H54 (cell line): ENCODE measurements around the gene PLCL2.

ENCODE experiments used
- DNase-seq: peaks from one replicate; pipeline ENCODE4 v3.0.0; 2011; ENCODE audit warnings: low spot score, mixed read lengths; ENCODE audit not compliant: insufficient read length
- FAIRE-seq: peaks from 3 replicates; lab custom pipeline; 2011; peaks lifted over from hg19 to GRCh38; lab: Jason Lieb, UNC
- POLR2A ChIP-seq: IDR thresholded peaks from 2 replicates; pipeline ENCODE4 v1.6.1; 2011; ENCODE audit warnings: low read depth, mild to moderate bottlenecking, low read length

The PLCL2 gene

GRCh38 chr3:17061005-17061404 is 176.2 kb downstream of the PLCL2 start:
- TF ChIP-seq POLR2A, result no peak
- FAIRE-seq (no peak), DNase-seq (no peak)

GRCh38 chr3:17062736-17063135 is 178.0 kb downstream of the PLCL2 start:
- no peak for TF ChIP-seq POLR2A
- no peak for DNase-seq
- no peak for FAIRE-seq

- no peak for TF ChIP-seq POLR2A
- DNase-seq, result no peak
- FAIRE-seq, result no peak
These were observed 178.8 kb downstream of the PLCL2 start for GRCh38 chr3:17063596-17063995.

GRCh38 chr3:17065315-17065714 is 180.6 kb downstream of the PLCL2 start:
- no peak for FAIRE-seq
- no peak for TF ChIP-seq POLR2A
- no peak for DNase-seq

GRCh38 chr3:17065881-17066280 is 181.1 kb downstream of the PLCL2 start:
- TF ChIP-seq POLR2A, result no peak
- DNase-seq, result peak; percentile 30
- peak; percentile 93 for FAIRE-seq

- no peak for TF ChIP-seq POLR2A
- FAIRE-seq, result peak; percentile 6
- no peak for DNase-seq
These were observed 185.0 kb downstream of the PLCL2 start for GRCh38 chr3:17069754-17070153.

GRCh38 chr3:17070161-17070959 is 185.6 kb downstream of the PLCL2 start:
- no peak for TF ChIP-seq POLR2A
- FAIRE-seq, result peak; percentile 95
- DNase-seq, result peak; percentile 35

GRCh38 chr3:17074559-17074958 is 189.8 kb downstream of the PLCL2 start:
- FAIRE-seq, result no peak

GRCh38 chr3:17075358-17075757 is 190.6 kb downstream of the PLCL2 start:
- TF ChIP-seq POLR2A, result no peak
- no peak for DNase-seq
- no peak for FAIRE-seq

More at GRCh38 chr3:17074559-17074958, 189.8 kb downstream of the PLCL2 start:
- TF ChIP-seq POLR2A, result no peak
- no peak for DNase-seq

- no peak for FAIRE-seq
- no peak for DNase-seq
- no peak for TF ChIP-seq POLR2A
These were observed 191.2 kb downstream of the PLCL2 start for GRCh38 chr3:17075907-17076306.

GRCh38 chr3:17076940-17077605 is 192.3 kb downstream of the PLCL2 start:
- FAIRE-seq (no peak), DNase-seq (no peak)
- TF ChIP-seq POLR2A, result no peak

- no peak for FAIRE-seq
- TF ChIP-seq POLR2A, result no peak
These were observed 192.9 kb downstream of the PLCL2 start for GRCh38 chr3:17077606-17078005.

GRCh38 chr3:17078926-17079465 is 194.2 kb downstream of the PLCL2 start:
- DNase-seq (no peak), FAIRE-seq (no peak)
- TF ChIP-seq POLR2A, result no peak

More at GRCh38 chr3:17077606-17078005, 192.9 kb downstream of the PLCL2 start:
- DNase-seq, result no peak

- no peak for TF ChIP-seq POLR2A
- no peak for DNase-seq
- no peak for FAIRE-seq
These were observed 195.2 kb downstream of the PLCL2 start for GRCh38 chr3:17079933-17080332.
